CD4-positive, CD25-positive, alpha-beta regulatory T cell (primary cell): ENCODE data around the gene RUBCNL. TPM values are rescaled to one million over a fixed set of nuclear protein-coding genes. Genes with fewer than 3 reads are reported as not detected.

Experiments used
- polyA plus RNA-seq, 4 donors: library from polyadenylated mRNA; unstranded; fragments of 300-500 nt; fragmentation: Illumina TruSeq; gene quantifications; one replicate each; pipeline ENCODE4 v1.2.3, GENCODE V29; 2021
- total RNA-seq: library from RNA; stranded (reverse); gene quantifications from one replicate; pipeline ENCODE4 v1.2.3, GENCODE V29; 2022

The RUBCNL gene
- total and polyA plus RNA-seq, 5 donors from 2014 or later: 0.05 to 0.38 (median 0.14) TPM; not detected in 1

Other genes starting within 250 kb of the RUBCNL start
- gene LCP1, start 205.1 kb downstream of the RUBCNL start, total RNA-seq: 516 TPM
- 1,000 to 10,000 TPM in 3 of 4 donors, 100 to 1,000 TPM in 1; 831 to 1,155 (median 1,047) TPM for gene LCP1, start 205.1 kb downstream of the RUBCNL start, polyA plus RNA-seq
- gene LRRC63, start 175.3 kb downstream of the RUBCNL start, total RNA-seq: 0.20 TPM
- gene LRRC63, start 175.3 kb downstream of the RUBCNL start, polyA plus RNA-seq: under 1 TPM; 0.12 to 0.49 (median 0.18) TPM
- 23.5 TPM for gene LRCH1, start 165.9 kb upstream of the RUBCNL start, total RNA-seq
- gene LRCH1, start 165.9 kb upstream of the RUBCNL start, polyA plus RNA-seq: 1 to 10 TPM; 2.6 to 3.9 (median 3.2) TPM